GM18907 (cell line): Measurements from ENCODE around the gene PNMT.

Experiments used
- ATAC-seq: cut with Tn5 transposase; IDR thresholded peaks from one replicate; pipeline ENCODE4 v1.9.1; 2021; ENCODE audit warnings: mild to moderate bottlenecking, moderate library complexity; ENCODE audit not compliant: unreplicated experiment

The PNMT gene

GRCh38 chr17:39632153-39632941 lies 35.9 kb upstream of the PNMT start:
- no peak for ATAC-seq

GRCh38 chr17:39633570-39634183 lies 34.6 kb upstream of the PNMT start:
- no peak for ATAC-seq

GRCh38 chr17:39634384-39634871 lies 33.8 kb upstream of the PNMT start:
- ATAC-seq, result no peak

- ATAC-seq, result no peak
These were observed 32.6 kb upstream of the PNMT start for GRCh38 chr17:39635614-39636176.

GRCh38 chr17:39636587-39636926 lies 31.7 kb upstream of the PNMT start:
- ATAC-seq, result peak; percentile 15

GRCh38 chr17:39636927-39637736 lies 31.1 kb upstream of the PNMT start, which contains the start of gene STARD3:
TSS of gene STARD3 (plus strand) at chr17:39637144. CDS start at chr17:39653532, 16,388 bp downstream.
- peak; percentile 66 for ATAC-seq

GRCh38 chr17:39638317-39638716 lies 29.9 kb upstream of the PNMT start:
- no peak for ATAC-seq

GRCh38 chr17:39639043-39639442 lies 29.2 kb upstream of the PNMT start:
- ATAC-seq, result no peak

GRCh38 chr17:39639566-39640458 lies 28.4 kb upstream of the PNMT start:
- ATAC-seq, result no peak

- ATAC-seq, result no peak
These were observed 27.6 kb upstream of the PNMT start for GRCh38 chr17:39640591-39641031.

GRCh38 chr17:39641097-39641496 lies 27.2 kb upstream of the PNMT start:
- no peak for ATAC-seq

- ATAC-seq, result no peak
These were observed 26.4 kb upstream of the PNMT start for GRCh38 chr17:39641883-39642282.

- no peak for ATAC-seq
These were observed 25.8 kb upstream of the PNMT start for GRCh38 chr17:39642291-39643074.

GRCh38 chr17:39643271-39643670 lies 25.0 kb upstream of the PNMT start:
- ATAC-seq, result no peak

GRCh38 chr17:39647256-39647655 lies 21.0 kb upstream of the PNMT start:
- no peak for ATAC-seq

GRCh38 chr17:39648616-39649366 lies 19.5 kb upstream of the PNMT start:
- no peak for ATAC-seq

GRCh38 chr17:39650121-39650579 lies 18.1 kb upstream of the PNMT start:
- ATAC-seq, result no peak

- ATAC-seq, result no peak
These were observed 16.2 kb upstream of the PNMT start for GRCh38 chr17:39651923-39652586.
